Measurements from ENCODE around the gene FOXP4. TPM values are rescaled to one million over a fixed set of nuclear protein-coding genes. Genes with fewer than 3 reads are reported as not detected.

FOXP4 gene
- total RNA-seq, 1 donor from 2014 or later: 26.9 TPM

GRCh38 chr6:41600499-41601247, 54.5 kb downstream of the FOXP4 start:
- Mint-ChIP-seq H3K27me3 (ENCODE audit: unreplicated experiment) (no peaks in the 10 kb centered on the region), H3K9me3 (ENCODE audit: unreplicated experiment) (no peaks in the 10 kb centered on the region), H3K4me1 (ENCODE audit: unreplicated experiment) (peaks cover 5% of the 10 kb centered on the region), H3K27ac (ENCODE audit: unreplicated experiment) (no peak overlapping the region), H3K4me3 (ENCODE audit: unreplicated experiment) (no peak overlapping the region), H3K36me3 (ENCODE audit: unreplicated experiment) (peaks cover 7% of the 10 kb centered on the region)
- DNase-seq (ENCODE audit: extremely low spot score, unreplicated experiment): no peak
- TF ChIP-seq, protein P1, sequence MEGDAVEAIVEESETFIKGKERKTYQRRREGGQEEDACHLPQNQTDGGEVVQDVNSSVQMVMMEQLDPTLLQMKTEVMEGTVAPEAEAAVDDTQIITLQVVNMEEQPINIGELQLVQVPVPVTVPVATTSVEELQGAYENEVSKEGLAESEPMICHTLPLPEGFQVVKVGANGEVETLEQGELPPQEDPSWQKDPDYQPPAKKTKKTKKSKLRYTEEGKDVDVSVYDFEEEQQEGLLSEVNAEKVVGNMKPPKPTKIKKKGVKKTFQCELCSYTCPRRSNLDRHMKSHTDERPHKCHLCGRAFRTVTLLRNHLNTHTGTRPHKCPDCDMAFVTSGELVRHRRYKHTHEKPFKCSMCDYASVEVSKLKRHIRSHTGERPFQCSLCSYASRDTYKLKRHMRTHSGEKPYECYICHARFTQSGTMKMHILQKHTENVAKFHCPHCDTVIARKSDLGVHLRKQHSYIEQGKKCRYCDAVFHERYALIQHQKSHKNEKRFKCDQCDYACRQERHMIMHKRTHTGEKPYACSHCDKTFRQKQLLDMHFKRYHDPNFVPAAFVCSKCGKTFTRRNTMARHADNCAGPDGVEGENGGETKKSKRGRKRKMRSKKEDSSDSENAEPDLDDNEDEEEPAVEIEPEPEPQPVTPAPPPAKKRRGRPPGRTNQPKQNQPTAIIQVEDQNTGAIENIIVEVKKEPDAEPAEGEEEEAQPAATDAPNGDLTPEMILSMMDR (IDR thresholded peaks at IDR 0.05): no peak

DNA sequence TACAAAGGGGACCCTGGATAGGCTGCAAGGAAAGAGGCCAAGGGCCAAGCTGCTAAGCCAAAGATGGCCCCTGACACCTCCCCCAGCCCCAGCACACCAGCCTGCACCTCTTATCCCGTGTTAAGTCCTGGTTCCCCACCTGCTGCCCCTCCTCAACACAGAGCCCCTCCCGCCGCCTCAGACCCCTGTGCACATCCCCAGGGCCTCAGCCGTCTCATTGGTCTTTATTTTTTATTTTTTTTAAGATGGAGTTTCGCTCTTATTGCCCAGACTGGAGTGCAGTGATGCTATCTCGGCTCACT, 55.0 kb downstream of the FOXP4 start:
- Mint-ChIP-seq H3K4me1 (ENCODE audit: unreplicated experiment) (peaks cover 5% of the 10 kb centered on the region), H3K4me3 (ENCODE audit: unreplicated experiment) (no peak overlapping the region), H3K36me3 (ENCODE audit: unreplicated experiment) (peaks cover 7% of the 10 kb centered on the region), H3K27me3 (ENCODE audit: unreplicated experiment) (no peaks in the 10 kb centered on the region), H3K27ac (ENCODE audit: unreplicated experiment) (no peak overlapping the region), H3K9me3 (ENCODE audit: unreplicated experiment) (no peaks in the 10 kb centered on the region)
- TF ChIP-seq, protein P1 (IDR thresholded peaks at IDR 0.05): no peak
- no peak for DNase-seq (ENCODE audit: extremely low spot score, unreplicated experiment)

GRCh38 chr6:41602422-41602743, 56.2 kb downstream of the FOXP4 start:
- no peak overlapping the region for H3K27ac Mint-ChIP-seq (ENCODE audit: unreplicated experiment)
- TF ChIP-seq, protein P1 (IDR thresholded peaks at IDR 0.05): no peak
- peaks cover 3% of the 10 kb centered on the region for H3K36me3 Mint-ChIP-seq (ENCODE audit: unreplicated experiment)
- DNase-seq (ENCODE audit: extremely low spot score, unreplicated experiment): no peak
- H3K4me3 Mint-ChIP-seq (ENCODE audit: unreplicated experiment): no peak overlapping the region
- H3K9me3 Mint-ChIP-seq (ENCODE audit: unreplicated experiment): no peaks in the 10 kb centered on the region
- H3K27me3 Mint-ChIP-seq (ENCODE audit: unreplicated experiment): no peaks in the 10 kb centered on the region
- peaks cover 5% of the 10 kb centered on the region for H3K4me1 Mint-ChIP-seq (ENCODE audit: unreplicated experiment)

DNA sequence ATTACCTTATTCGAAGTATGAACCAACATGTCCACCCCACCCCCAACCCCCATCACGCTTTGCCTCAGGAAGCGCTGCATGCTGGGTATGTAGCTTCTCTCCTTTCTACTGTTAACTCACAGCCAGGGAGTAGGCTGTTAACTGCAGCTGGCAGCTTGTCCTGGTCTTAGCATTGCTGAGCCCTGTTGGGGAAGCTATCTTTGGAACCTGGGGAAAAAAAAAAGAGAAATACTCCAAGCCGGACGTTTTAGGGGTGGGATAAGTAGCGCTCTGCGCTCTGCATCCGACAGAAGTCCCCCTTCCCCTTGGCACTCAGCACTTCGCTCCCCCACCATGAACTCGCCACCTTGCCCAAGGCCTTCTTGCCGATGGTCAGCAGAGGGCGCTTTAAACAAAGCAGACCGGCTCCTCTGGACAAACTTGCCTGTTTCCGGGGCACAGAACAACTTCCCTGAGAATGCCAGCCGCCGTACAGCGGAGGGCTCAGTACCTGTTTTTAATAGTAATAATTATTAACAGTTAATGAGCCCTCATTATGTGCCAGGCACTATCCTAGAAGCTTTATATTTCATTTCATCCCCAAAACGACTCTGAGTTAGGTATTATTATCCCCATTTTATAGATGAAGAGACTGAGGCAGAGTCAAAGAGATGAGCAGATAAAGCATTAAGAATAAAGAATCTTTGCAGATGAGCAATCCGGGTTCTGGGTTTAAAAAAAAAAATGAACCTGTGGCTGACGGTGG, 56.9 kb downstream of the FOXP4 start:
- H3K27ac Mint-ChIP-seq (ENCODE audit: unreplicated experiment): no peak overlapping the region
- H3K4me1 Mint-ChIP-seq (ENCODE audit: unreplicated experiment): peaks cover 5% of the 10 kb centered on the region
- no peaks in the 10 kb centered on the region for H3K27me3 Mint-ChIP-seq (ENCODE audit: unreplicated experiment)
- DNase-seq (ENCODE audit: extremely low spot score, unreplicated experiment): peak; percentile 91
- no peaks in the 10 kb centered on the region for H3K9me3 Mint-ChIP-seq (ENCODE audit: unreplicated experiment)
- H3K4me3 Mint-ChIP-seq (ENCODE audit: unreplicated experiment): peak overlapping the region; percentile 45
- TF ChIP-seq, protein P1 (IDR thresholded peaks at IDR 0.05): peak; percentile 98
- H3K36me3 Mint-ChIP-seq (ENCODE audit: unreplicated experiment): peaks cover 3% of the 10 kb centered on the region

DNA sequence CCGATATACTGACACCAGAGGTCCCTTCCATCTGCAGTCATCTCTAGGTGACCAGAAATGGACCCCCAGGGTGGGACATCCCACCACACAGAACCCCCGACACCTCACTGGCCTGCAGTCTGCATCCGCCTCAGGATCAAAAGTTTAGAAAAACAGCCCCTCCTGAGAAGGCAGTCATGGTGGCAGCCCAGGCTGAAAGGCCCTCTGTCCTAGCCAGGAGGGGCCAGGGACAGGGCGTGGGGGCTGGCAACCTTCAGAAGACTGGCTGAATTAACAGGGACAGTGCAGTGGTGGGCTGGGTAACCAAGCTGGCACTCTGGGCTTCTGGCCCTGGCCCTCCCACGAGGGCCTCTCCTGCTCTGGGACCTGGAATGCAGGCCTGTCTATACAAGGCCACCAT, 57.8 kb downstream of the FOXP4 start:
- no peak overlapping the region for H3K4me3 Mint-ChIP-seq (ENCODE audit: unreplicated experiment)
- no peaks in the 10 kb centered on the region for H3K27me3 Mint-ChIP-seq (ENCODE audit: unreplicated experiment)
- TF ChIP-seq, protein P1 (IDR thresholded peaks at IDR 0.05): no peak
- no peak overlapping the region for H3K27ac Mint-ChIP-seq (ENCODE audit: unreplicated experiment)
- H3K9me3 Mint-ChIP-seq (ENCODE audit: unreplicated experiment): no peaks in the 10 kb centered on the region
- no peak for DNase-seq (ENCODE audit: extremely low spot score, unreplicated experiment)
- H3K4me1 Mint-ChIP-seq (ENCODE audit: unreplicated experiment): peaks cover 5% of the 10 kb centered on the region
- H3K36me3 Mint-ChIP-seq (ENCODE audit: unreplicated experiment): peaks cover 3% of the 10 kb centered on the region

All from osteocyte (in vitro differentiated cells).